CD4-positive, alpha-beta T cell treated with Interleukin-10 for 1 hour (primary cell): Measurements from ENCODE around the gene COL6A3.
"Not testable (repeated sequence)": the region's sequence is repeated elsewhere in the genome, so short reads cannot be mapped to it uniquely, and the experiment has no call there.

ENCODE experiments used
- DNase-seq: peaks from one replicate; pipeline ENCODE4 v3.0.0-alpha.2; 2020

COL6A3 gene

GRCh38 chr2:237374284-237375060 is 39.5 kb downstream of the COL6A3 start:
- no peak for DNase-seq

GRCh38 chr2:237371856-237372255 is 42.1 kb downstream of the COL6A3 start:
- DNase-seq, result no peak

DNA sequence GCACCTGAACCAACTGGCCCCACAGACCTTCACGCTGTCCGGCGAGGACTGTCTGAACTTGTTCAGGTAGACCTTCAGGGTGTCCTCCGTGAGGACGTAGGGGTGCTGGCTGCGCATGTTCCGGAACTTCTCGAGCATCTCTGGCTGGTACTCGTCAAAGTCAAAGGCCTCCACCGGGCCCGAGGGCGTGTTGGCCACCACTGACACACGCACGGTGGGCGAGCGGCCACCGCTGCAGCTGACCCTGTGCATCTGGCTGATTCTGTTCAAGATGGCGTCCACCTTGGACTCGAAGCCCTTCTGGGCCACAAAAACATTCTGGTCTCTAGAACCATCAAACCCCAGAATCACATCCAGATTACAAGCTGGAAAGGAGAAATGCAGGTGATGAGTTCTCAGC is 48.3 kb downstream of the COL6A3 start:
- no peak for DNase-seq

- DNase-seq, result no peak
Observed at GRCh38 chr2:237364655-237365054, 49.3 kb downstream of the COL6A3 start.

DNA sequence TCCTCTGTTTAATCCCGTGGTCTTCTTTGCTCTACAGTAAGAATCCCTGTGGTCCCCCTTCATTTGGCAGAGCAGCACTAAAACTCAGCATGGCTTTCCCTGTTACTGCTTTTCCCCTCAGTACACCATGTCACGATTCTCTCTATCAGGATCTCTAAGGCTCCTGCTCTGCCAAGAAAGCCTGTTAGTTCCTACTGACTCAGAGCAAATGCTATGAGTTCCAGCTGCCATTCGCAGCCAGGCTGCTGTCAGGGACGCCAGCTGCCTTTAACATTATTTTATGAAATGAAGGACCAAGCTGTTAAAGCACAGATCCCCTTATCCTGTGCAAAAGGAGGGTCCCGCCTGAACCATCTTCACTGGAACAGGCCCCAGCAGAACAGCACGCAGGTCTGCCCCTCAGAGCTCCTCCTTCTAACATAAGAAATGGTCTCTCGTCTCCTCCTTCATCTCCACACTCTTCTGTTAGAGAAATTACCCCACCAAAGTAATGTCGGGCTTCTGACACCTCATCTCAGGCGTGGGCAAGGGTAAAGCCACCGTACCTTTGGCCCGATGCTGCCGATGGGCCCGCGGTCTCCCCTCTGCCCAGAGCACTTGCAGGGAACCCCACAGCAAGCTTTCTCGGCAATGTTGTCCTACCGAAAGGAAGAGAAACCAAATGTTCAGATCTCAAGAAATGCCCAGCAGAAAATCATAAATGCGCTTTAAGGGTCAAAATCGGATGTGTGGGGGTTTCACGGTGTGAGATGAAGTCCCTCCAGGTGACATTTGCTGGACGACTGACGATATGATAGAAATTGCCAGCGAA is 52.6 kb downstream of the COL6A3 start:
- DNase-seq, result no peak

- no peak for DNase-seq
Observed at GRCh38 chr2:237359894-237360780, 53.8 kb downstream of the COL6A3 start.

- DNase-seq, result no peak
Observed at GRCh38 chr2:237359518-237359840, 54.5 kb downstream of the COL6A3 start.

GRCh38 chr2:237358721-237359517 is 55.0 kb downstream of the COL6A3 start:
- no peak for DNase-seq

GRCh38 chr2:237355701-237356100 is 58.3 kb downstream of the COL6A3 start:
- DNase-seq, result no peak

DNA sequence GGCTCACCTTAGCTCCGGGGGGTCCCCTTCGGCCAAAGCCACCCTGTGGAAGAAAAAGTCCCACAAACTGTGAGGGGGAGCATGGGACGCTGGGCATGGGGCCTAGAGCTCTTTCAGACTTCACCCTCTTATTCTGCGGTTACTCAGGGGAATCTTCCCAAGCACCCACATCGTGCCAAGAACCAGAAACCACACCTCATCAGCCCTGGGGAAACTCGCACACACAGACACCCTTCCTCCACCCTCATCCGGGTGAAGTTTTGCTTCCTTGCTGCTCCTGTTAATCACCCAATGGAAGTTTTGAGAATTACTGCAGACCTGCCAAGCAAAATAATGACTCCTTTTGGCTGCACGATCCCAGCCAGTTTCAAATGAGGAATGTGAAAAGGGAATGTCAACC is 59.1 kb downstream of the COL6A3 start:
- no peak for DNase-seq

- not testable (repeated sequence) for DNase-seq
Observed at GRCh38 chr2:237354172-237354571, 59.8 kb downstream of the COL6A3 start.

DNA sequence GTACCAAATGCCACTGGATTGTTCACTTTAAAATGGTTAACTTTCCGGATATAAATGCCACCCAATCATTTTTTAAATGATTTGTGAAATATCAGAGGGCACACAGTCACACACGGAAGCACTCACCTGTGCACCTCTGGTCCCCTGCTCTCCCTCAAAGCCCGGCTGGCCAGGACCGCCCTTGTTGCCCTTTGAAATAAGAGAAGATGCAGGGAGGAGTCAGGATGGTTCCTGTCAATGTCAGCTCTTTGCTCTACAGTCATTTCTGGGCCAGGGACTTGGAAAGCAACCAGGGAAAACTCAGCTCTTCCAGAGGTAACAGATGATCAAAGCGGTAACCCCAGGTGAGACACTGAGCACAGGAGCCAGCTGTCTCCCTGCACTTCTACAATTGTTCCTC is 60.7 kb downstream of the COL6A3 start:
- DNase-seq, result no peak

GRCh38 chr2:237352279-237352845 is 61.6 kb downstream of the COL6A3 start:
- no peak for DNase-seq

- DNase-seq, result no peak
Observed at GRCh38 chr2:237351796-237352195, 62.2 kb downstream of the COL6A3 start.

GRCh38 chr2:237351046-237351445 is 62.9 kb downstream of the COL6A3 start:
- no peak for DNase-seq

- no peak for DNase-seq
Observed at GRCh38 chr2:237350597-237350996, 63.4 kb downstream of the COL6A3 start.

DNA sequence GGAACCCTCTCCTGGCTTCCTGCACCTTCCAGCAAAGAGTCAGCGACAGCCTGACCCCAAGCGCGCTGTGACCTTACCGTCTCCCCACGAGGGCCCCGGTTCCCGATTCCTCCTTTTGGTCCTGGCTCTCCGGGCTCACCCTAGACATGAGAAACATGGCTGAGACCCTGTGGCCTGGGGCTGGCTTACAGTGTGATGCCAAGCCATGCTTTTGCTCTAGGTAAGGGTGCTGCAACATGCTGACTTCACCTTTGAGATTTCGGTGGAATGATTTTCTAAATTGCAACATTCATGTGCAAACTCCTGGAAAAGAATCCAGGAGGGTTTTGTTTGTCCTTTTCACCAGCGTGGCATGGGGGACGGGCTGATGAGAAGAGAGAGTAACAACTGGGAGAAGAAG is 63.9 kb downstream of the COL6A3 start:
- no peak for DNase-seq

DNA sequence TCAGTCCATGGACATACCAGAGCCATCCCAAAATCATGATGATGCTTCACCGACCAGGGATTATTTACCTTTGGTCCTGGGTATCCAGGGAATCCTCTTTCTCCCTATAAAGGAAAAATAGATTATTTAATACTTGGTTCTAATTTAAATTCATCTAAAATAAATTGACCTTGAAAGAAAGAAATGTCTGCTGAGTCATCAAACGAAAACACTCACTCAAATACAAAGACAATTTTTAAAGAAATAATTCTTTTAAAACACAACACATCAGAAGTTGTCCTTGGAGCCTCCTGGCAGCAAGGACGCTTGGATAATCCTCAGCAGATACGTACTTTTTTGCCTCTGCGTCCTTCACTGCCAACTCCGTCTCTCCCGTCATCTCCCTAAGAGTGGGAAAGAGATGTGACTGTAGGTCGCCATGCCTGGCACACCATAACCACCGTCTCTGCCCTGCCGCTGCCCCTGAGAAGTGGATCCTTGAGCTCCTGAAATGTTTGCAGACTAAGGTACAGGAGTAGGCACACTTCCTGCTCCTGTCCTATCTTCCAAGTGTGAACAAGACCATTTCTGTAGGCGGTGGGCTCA is 65.6 kb downstream of the COL6A3 start:
- DNase-seq, result no peak

- DNase-seq, result no peak
Observed at GRCh38 chr2:237345891-237346640, 67.9 kb downstream of the COL6A3 start.

DNA sequence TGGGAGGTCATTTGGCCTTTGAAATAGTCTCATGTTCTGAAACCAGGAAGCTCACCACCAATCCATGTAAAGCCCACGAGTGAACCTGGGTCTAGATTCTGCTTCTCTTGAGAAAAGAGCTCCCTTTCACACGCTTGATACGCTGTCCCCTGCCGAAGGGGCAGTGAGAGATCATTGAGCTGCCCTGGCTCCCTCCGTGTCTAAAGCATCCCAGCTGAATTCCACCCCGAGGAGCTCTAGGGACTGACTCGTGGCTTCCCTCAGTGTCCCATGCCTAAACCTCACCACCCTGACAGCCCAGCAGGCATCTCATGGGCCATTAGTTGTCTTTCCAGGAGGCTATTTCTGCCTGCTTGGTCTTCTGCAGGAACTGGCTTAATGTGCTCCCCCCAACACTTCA is 68.6 kb downstream of the COL6A3 start:
- no peak for DNase-seq

DNA sequence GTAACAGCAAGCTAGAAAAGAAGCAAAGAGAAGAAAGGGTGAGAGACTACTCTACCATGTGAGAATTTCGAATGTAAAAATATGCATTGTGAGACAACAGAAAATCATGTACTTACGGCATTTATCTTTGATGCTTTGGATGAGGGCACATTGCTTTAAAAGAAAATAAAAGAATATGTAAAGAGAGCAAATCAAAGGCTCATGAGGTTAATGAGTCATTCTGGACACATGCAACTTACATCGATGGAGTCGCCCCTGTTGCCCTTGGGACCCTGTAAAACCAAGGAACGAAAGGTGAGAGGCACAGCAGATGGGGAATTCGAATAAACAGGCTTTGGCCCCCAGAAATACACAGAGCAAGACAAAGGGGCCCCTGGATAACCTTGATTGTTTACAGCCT is 69.0 kb downstream of the COL6A3 start:
- DNase-seq, result no peak
